MM.1S (cell line): ENCODE measurements around the gene SYN1.

ENCODE experiments used
- DNase-seq: peaks from one replicate; pipeline ENCODE4 v3.0.0-alpha.2; 2015
- H2AFZ ChIP-seq: fragments of 300-600 bp; sonication (generic); 2 replicates; pipeline ENCODE4 v1.6.0; 2016; ENCODE audit warnings: antibody characterized with exemption, low read length
- H3F3A ChIP-seq: fragments of 300-600 bp; sonication (generic); 2 replicates; pipeline ENCODE4 v1.6.1; 2016; ENCODE audit warnings: mild to moderate bottlenecking, antibody characterized with exemption, low read length, moderate library complexity, mixed read lengths; ENCODE audit not compliant: insufficient read depth
- H3K27ac ChIP-seq: fragments of 300-600 bp; sonication (generic); 2 replicates; pipeline ENCODE4 v1.5.1; 2016; ENCODE audit warnings: mild to moderate bottlenecking, low read length
- H3K27me3 ChIP-seq: fragments of 300-600 bp; sonication (generic); replicated peaks from 2 replicates; pipeline ENCODE4 v1.6.0; 2016; ENCODE audit warnings: low read length; ENCODE audit not compliant: insufficient read depth
- H3K36me3 ChIP-seq: fragments of 300-600 bp; sonication (generic); replicated peaks from 2 replicates; pipeline ENCODE4 v1.6.1; 2016; ENCODE audit warnings: mild to moderate bottlenecking, low read length, mixed read lengths; ENCODE audit not compliant: insufficient read depth
- H3K4me1 ChIP-seq: fragments of 300-600 bp; sonication (generic); 2 replicates; pipeline ENCODE4 v1.6.1; 2016; ENCODE audit warnings: low read length, mixed read lengths
- H3K4me2 ChIP-seq: fragments of 300-600 bp; sonication (generic); 2 replicates; pipeline ENCODE4 v1.6.0; 2016; ENCODE audit warnings: low read depth, low read length
- H3K4me3 ChIP-seq: fragments of 300-600 bp; sonication (generic); 2 replicates; pipeline ENCODE4 v1.5.1; 2016; ENCODE audit warnings: low read length, mixed read lengths
- H3K79me2 ChIP-seq: fragments of 300-600 bp; sonication (generic); 2 replicates; pipeline ENCODE4 v1.6.1; 2016; ENCODE audit warnings: mixed run types, low read length, mixed read lengths
- H3K9ac ChIP-seq: fragments of 300-600 bp; sonication (generic); 2 replicates; pipeline ENCODE4 v1.6.1; 2016; ENCODE audit warnings: low read length, mixed read lengths
- H3K9me2 ChIP-seq: fragments of 300-600 bp; sonication (generic); replicated peaks from 2 replicates; pipeline ENCODE4 v1.6.1; 2016; ENCODE audit warnings: mild to moderate bottlenecking, low read length, mixed read lengths; ENCODE audit not compliant: insufficient read depth
- H3K9me3 ChIP-seq: fragments of 300-600 bp; sonication (generic); replicated peaks from 2 replicates; pipeline ENCODE4 v1.6.1; 2016; ENCODE audit warnings: mild to moderate bottlenecking, low read length, mixed read lengths; ENCODE audit not compliant: insufficient read depth
- H4K20me1 ChIP-seq: fragments of 300-600 bp; sonication (generic); 2 replicates; pipeline ENCODE4 v1.6.1; 2016; ENCODE audit warnings: mild to moderate bottlenecking, low read length, moderate library complexity, mixed read lengths; ENCODE audit not compliant: insufficient read depth
- EZH2 ChIP-seq: fragments of 300-600 bp; sonication (generic); optimal IDR thresholded peaks from 2 replicates; pipeline ENCODE3; 2017; ENCODE audit warnings: low read depth, mild to moderate bottlenecking, antibody characterized with exemption, low read length, mixed read lengths
- EZH2phosphoT487 ChIP-seq: fragments of 300-600 bp; sonication (generic); IDR thresholded peaks from 2 replicates; pipeline ENCODE4 v1.6.1; 2018; ENCODE audit warnings: antibody characterized with exemption, low read length
- TF ChIP-seq, protein P1 (sequence below): fragments of 300-600 bp; sonication (generic); IDR thresholded peaks from 2 replicates; pipeline ENCODE4 v1.5.1; 2016; ENCODE audit warnings: antibody characterized with exemption, low read length, mixed read lengths

The SYN1 gene

DNA sequence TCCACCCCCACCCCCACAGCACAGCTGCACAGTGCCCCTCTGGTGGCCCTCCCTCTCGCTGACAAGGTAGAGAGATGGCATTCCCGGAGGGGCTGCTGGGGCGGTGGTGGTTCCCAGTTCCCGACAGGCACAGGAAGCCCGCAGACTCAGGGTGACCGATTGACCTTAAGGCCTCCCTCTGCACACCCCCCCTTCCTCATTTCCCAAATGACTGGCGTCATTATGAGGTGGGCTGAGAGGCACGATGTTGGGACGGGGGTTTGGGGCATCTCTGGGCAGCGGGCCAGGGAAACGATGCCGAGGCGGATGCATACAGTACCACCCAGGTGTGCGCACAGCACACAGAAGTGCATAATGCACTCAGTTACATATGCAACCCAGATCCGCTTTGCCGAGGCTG lies 41.0 kb downstream of the SYN1 start:
- no peaks in the 10 kb centered on the region for H3K9me3 ChIP-seq
- H3K79me2 ChIP-seq = no peaks in the 10 kb centered on the region
- no peak for TF ChIP-seq EZH2phosphoT487
- TF ChIP-seq EZH2 = no peak
- TF ChIP-seq, protein P1, sequence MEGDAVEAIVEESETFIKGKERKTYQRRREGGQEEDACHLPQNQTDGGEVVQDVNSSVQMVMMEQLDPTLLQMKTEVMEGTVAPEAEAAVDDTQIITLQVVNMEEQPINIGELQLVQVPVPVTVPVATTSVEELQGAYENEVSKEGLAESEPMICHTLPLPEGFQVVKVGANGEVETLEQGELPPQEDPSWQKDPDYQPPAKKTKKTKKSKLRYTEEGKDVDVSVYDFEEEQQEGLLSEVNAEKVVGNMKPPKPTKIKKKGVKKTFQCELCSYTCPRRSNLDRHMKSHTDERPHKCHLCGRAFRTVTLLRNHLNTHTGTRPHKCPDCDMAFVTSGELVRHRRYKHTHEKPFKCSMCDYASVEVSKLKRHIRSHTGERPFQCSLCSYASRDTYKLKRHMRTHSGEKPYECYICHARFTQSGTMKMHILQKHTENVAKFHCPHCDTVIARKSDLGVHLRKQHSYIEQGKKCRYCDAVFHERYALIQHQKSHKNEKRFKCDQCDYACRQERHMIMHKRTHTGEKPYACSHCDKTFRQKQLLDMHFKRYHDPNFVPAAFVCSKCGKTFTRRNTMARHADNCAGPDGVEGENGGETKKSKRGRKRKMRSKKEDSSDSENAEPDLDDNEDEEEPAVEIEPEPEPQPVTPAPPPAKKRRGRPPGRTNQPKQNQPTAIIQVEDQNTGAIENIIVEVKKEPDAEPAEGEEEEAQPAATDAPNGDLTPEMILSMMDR = no peak
- H3K4me1 ChIP-seq = 0 out of 2 replicates have a peak, but pooled peaks cover 5% of the 10 kb centered on the region
- H3K27me3 ChIP-seq = no peaks in the 10 kb centered on the region
- no peak overlapping the region for H2AFZ ChIP-seq
- no peak overlapping the region for H3K4me3 ChIP-seq
- no peaks in the 10 kb centered on the region for H3K9me2 ChIP-seq
- H3K9ac ChIP-seq = no peak overlapping the region
- DNase-seq = no peak
- H3F3A ChIP-seq = no peaks in the 10 kb centered on the region
- H3K36me3 ChIP-seq = no peaks in the 10 kb centered on the region
- no peaks in the 10 kb centered on the region for H4K20me1 ChIP-seq
- H3K4me2 ChIP-seq = no peak overlapping the region
- H3K27ac ChIP-seq = no peak overlapping the region

DNA sequence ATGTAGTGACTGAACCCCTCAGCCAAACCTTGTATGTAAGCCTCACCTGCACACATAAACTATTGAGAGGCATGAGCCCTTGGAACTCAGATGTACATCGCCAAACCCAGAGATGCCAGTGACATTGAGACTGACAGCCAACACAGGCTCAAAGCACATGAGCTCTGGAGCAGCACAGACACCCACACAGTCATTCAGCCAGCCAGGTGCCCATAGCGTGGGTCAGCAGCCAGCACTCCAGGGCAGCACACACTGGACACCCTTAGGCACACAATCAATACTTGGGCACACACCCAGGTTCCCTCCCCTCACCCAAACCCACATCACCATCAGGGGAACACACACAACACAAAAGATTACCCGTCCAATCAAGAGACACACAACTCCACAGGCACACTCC lies 41.8 kb downstream of the SYN1 start:
- H3K4me1 ChIP-seq = 0 out of 2 replicates have a peak, but pooled peaks cover 5% of the 10 kb centered on the region

DNA sequence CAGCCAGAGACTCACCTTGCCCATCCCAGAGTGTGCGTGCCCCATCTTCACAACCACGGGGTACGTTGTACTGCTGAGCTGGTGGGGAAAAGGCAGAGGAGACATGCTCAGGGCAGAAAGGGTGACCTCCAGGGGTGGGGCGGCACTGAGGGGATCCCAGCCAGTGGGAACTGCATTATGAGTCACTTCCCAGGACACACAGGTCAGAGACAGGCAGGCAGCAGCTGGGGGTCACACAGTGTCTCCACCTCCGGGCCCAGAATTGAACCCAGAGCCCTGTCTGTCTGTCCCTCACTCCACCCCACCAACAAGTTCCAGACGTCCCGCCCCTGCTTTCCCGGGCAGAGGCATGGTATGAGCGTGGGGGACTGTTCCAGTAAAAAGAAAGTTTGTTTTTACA lies 42.2 kb downstream of the SYN1 start:
- Histone ChIP-seq H3K27ac (no peak overlapping the region), H3K4me2 (no peak overlapping the region), H3K9me2 (no peaks in the 10 kb centered on the region), H3K9ac (no peak overlapping the region), H3K36me3 (no peaks in the 10 kb centered on the region), H3K79me2 (no peaks in the 10 kb centered on the region), H3F3A (no peaks in the 10 kb centered on the region), H4K20me1 (no peaks in the 10 kb centered on the region), H3K4me1 (0 out of 2 replicates have a peak, but pooled peaks cover 5% of the 10 kb centered on the region), H3K27me3 (no peaks in the 10 kb centered on the region), H3K9me3 (no peaks in the 10 kb centered on the region), H3K4me3 (no peak overlapping the region), H2AFZ (no peak overlapping the region)
- DNase-seq = no peak
- TF ChIP-seq EZH2 (no peak), EZH2phosphoT487 (no peak)
- TF ChIP-seq, protein P1 = no peak

More for the DNA sequence above, 41.8 kb downstream of the SYN1 start:
- no peaks in the 10 kb centered on the region for H4K20me1 ChIP-seq
- H3F3A ChIP-seq = no peaks in the 10 kb centered on the region
- no peaks in the 10 kb centered on the region for H3K36me3 ChIP-seq
- DNase-seq = no peak
- no peak overlapping the region for H3K4me3 ChIP-seq
- H3K79me2 ChIP-seq = no peaks in the 10 kb centered on the region
- H2AFZ ChIP-seq = no peak overlapping the region
- no peak overlapping the region for H3K27ac ChIP-seq
- no peak for TF ChIP-seq EZH2
- TF ChIP-seq EZH2phosphoT487 = no peak
- TF ChIP-seq, protein P1 = no peak
- no peaks in the 10 kb centered on the region for H3K9me3 ChIP-seq
- H3K9me2 ChIP-seq = no peaks in the 10 kb centered on the region
- H3K4me2 ChIP-seq = no peak overlapping the region
- H3K27me3 ChIP-seq = no peaks in the 10 kb centered on the region
- H3K9ac ChIP-seq = no peak overlapping the region
